Activated T-helper 1 cell treated with anti-CD3 and anti-CD28 coated beads, Interleukin-2, amount 50 U/mL, for 16 hours (primary cell): ENCODE measurements around the gene ENTPD7.
"Not testable (repeated sequence)": the region's sequence is repeated elsewhere in the genome, so short reads cannot be mapped to it uniquely, and the experiment has no call there.

Source experiments
- DNase-seq, 2 donors: peaks; one replicate each; pipeline ENCODE4 v3.0.0-alpha.2; 2020; ENCODE audit warnings: low read depth in 1 of 2, low spot score in 1 of 2

ENTPD7 gene

DNA sequence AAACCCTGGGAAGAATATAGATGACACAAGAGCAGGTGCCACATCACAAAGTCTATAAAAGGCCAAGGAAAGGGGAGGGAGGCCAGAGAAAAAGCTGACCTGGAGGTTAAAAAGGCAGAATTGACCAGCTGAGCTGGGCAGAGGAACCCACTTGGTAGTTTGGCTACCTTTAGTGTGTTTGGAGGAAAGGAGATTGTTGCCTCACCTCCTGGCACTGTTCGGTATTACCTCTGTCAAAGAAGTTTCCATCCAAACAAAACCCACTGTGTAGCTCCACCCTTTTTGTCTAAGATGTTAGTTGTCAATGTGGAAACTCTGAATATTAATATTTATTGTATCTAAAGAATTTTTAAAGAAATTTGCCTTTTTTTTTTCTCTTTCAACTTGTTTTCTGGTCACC lies 23.4 kb downstream of the ENTPD7 start:
- DNase-seq: no peak

DNA sequence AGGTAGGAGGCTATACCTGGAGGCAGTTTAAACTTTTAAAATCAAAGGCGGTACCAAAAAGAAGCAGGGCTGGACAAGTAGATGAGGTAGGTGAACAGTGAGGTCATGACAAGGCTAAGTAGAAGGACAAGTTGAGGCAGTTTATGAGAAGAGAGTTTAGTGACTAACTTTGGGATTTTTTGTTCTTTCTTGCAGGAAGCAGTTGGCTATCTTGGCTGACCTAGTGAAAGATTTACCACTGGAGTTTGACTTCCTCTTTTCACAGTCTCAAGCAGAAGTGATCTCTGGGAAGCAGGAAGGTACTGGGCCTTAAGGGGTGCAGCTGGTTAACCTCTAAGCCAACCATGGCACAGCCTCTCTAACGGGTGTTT lies 26.3 kb downstream of the ENTPD7 start:
- DNase-seq: no peak

DNA sequence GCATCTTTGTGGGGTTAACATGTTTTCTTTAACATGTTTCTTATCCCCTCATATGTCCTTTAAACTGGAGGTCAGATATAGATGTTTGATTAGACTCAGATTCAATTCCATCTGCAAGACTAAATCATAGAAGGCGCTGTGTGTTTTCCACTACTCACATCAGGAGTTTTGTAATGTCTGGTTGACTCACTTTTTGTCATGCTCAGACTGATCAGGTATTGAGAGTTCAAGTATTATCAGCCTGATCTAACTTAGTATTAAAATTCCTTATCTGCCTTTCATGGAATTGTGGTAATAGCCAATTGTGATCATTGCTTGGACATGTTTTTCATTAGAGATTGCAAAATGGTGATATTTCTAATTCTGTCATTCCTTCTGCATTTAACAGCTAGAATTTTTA lies 30.2 kb downstream of the ENTPD7 start:
- no peak for DNase-seq

DNA sequence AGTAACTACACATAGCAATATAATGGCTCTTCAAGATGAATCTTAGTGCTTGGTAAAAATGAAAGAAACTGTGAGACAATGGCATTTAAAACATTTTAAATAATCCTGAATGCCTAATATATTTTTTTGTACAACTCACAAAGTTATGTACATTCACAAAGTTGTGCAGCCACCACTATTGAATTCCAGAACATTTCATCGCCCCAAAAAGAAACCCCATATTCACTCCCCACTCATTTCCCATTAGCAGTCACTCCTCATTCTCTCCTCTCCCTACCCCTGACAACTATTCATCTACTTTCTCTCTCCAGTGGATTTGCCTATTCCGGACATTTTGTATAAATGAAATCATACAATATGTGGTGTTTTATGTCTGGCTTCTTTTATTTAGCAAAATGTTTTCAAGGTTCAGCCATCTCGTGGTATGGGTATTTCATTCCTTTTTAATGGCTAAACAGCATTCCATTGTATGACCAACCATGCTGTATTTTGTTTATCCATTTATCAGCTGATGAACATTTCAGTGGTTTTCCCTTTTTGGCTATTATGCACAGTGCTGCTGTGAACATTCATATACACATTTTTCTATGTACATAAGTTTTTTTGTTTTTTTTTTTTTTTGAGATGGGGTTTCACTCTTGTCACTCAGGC lies 34.7 kb downstream of the ENTPD7 start:
- DNase-seq: no peak

DNA sequence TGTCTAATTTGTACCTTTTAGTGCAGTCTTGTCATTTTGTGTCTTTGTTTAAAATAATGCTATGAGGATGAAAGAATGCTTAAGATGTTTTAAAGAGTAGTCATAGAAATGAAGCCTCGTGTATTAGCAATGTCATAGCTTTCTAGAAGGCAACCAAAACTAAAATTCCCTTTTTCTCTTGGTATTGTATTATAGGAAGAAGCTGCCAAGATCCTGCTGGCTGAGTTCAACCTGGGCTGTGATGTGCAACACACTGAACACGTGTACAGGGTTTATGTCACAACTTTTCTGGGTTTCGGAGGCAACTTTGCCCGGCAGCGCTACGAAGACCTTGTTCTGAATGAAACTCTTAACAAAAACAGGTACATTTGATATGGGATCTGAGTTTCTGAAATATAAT lies 36.5 kb downstream of the ENTPD7 start:
- DNase-seq: no peak

DNA sequence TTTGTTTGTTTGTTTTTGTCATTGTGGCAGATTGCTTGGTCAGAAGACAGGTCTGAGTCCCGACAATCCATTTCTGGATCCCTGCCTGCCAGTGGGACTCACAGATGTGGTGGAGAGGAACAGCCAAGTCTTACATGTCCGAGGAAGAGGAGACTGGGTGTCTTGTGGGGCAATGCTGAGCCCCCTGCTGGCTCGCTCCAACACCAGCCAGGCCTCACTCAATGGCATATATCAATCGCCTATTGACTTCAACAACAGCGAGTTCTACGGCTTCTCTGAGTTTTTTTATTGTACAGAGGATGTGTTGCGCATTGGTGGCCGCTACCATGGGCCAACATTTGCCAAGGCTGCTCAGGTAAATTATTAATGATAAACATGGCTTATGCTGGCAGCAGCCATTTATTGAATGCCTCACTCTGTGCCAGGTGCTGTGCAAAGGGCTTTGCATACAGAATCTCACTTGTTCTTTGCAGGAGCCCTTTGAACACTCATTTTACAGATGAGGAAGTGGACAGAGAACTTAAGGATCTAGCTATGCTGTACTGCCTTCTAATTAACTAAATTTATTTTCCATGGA lies 39.3 kb downstream of the ENTPD7 start:
- no peak for DNase-seq

DNA sequence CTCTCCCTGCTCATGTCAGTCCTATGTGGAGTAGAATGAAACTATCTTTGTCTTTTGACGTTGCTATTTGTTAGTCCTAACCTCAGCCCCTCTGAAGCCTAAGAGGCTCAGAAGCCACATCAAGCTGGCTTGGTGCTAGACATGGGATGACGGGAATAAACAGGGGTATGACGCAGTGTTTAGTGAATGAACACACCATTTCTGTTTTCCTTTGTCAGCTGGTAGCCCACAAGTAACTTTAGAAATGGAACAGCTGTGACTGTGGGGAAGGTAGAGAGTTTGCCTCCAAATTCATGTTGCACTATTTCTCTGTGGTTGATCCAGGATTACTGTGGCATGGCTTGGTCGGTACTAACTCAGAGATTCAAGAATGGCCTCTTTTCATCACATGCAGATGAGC lies 41.3 kb downstream of the ENTPD7 start:
- DNase-seq: no peak

DNA sequence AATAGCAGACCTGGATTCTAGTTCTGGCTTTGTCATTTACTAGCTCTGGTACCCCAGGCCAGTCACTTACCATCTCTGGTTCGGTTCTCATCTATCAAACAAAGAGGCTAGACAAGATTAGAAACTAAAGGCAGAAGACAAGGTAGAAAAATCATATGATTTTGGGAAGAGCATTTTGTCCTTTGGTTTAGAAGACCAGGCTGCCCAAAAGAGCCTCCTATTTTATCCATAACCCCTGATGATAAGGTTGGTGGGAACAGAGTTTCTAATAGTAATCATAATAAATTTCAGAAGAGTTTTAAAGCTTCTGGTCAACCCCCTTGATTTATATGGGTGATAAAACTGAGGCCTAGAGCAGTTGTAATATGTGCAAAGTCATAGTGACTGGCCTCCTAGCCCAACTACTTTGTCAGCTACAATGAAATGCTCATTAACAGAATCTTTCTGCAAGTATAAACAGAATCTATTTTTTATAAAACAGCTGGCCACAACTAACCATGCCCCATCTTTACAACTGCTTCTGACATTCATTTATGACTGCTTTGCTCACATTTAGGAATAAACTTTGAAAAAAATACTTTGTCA lies 49.2 kb downstream of the ENTPD7 start:
- DNase-seq: no peak

DNA sequence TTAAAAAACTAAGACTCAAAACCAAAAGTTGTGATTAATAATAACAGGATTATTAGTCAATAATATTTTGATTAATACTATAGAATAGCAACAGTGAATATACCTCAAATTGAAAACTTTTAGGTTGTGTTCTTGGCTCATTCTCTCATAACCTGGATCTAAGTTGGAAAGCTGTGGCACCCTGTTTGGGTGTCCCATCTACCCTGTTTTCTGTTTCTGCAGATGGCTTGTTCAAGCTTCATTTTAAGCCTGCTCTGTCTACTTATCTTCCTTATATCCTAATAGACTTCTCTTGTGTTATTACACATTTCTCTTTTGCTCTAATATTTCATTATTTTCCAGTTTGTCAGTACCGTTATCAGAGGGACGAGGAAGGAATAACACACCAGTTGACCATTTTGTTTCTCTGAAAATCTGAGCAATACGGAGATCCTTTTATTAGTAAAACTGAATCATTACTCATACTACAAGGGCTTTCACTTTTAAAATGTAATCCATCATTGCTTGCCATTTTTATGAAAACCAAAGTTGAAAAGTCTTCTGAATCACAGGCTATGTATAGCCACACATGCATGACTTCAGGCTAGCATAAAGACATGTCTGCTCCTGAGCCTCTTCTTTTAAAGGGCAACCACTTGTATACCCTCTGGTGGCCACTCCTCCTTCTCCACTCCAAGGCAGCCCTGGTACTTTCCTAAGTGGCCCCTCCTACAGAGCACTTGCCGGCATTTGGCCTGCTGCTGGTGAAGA lies 50.3 kb downstream of the ENTPD7 start:
- DNase-seq: no peak

DNA sequence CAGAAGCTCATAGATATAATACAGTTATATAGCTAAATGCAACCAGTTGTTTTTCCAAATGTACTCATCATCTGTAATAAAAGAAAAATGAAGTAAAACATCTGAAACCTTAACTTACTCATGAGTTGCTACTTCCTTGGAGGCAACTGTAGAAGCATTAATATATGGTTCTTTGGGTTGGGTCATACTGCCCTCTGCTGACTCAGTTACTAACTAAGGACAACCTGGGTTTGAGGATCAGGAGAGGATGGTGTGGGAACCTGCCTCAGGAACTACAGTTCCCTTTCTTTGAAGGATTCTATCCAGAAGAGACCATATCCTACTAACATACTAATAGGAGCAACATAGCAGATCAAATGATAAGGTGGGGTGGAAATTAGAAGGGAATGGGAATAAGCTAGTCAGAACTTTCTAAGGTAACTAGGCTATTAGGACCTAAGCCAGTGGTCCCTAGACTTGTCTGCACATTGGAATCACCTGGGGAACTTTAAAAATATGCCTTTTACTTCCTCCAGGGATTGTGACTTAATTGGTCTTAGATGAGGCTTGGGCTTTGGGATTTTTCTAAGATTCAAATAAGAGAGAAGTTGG lies 51.9 kb downstream of the ENTPD7 start:
- DNase-seq: no peak

DNA sequence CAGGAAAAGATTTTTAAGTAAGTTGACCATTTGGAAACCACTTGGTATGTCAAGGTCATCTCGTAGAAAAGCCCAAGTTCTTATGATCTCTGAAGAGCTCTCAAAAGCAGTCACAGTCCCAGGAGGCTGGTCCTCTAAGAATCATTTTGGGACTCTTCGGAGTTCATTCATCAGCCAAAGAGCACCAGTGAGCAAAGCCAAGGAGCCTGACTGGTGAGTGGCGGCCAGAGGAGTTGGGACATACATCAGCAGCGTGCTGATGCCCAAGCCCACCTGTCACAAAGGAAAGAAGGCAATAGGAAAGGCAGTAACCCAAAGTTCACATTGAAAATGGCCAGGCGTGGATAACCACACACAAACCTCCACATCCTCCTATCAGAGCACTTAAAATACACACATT lies 55.1 kb downstream of the ENTPD7 start:
- no peak for DNase-seq

DNA sequence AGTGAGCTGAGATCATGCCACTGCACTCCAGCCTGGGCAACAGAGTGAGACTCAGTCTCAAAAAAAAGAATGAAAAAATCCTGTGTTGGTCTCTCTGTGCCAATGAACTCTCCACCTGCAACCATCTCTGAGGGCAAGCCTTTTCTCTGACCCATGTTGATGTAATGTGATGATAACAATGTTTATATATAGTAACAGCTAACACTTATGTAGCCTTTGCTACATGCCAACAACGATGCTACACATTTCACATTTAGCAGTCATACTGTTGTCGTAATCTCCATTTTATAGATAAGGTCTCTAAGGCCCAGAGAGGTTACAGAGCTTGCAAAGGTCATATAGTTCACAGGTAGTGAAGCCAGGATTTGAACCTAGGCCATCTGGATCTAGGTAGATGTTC lies 61.1 kb downstream of the ENTPD7 start:
- DNase-seq: no peak

DNA sequence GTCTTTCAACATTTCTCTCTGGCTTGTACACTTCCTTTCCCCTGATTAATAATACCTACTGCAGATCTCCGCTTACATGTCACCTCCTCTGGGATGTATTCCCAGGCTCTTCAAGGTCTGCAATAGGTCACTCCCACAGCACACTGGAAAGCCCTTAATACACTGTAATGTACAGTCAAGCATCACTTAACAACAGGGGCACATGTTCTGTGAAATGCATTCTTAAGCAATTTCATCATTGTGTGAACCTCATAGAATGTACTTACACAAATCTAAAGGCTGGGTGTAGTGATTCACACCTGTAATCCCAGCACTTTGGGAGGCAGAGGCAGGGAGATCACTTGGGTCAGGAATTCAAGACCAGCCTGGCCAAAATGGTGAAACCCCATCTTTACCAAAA lies 70.7 kb downstream of the ENTPD7 start:
- DNase-seq: no peak

DNA sequence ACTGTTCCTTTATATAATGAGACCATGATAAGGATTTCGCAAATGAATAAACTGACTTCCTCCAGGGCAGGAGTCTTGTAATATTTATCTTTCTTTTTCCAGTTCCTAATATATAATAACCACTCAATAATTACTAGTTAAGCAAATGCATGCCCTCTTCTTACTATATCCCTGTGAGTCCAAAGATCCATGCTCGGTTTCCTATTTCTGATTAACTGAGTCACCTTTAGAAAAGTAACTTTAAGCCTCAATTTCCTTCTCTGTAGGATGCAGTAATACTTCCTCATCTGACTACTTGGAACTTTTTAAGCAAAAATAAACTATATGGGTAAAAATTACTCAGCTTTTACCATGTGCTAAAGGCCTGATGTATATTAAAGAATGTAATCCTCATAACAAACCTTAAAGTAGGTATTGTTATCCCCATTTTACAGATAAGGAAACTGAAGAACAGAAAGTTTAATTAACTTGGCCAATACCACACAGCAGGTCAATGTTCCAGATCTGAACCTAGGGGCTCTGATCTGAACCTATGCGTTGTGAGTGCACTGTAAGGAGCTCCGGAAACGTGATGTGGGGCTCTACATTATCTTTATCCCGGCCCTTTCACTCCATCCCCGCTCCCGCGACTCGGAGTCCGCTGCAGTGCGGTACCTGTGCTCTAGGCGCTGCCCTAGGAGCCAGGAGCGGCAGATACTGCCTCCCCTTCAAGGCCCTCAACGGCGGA lies 72.2 kb downstream of the ENTPD7 start:
- DNase-seq: no peak

DNA sequence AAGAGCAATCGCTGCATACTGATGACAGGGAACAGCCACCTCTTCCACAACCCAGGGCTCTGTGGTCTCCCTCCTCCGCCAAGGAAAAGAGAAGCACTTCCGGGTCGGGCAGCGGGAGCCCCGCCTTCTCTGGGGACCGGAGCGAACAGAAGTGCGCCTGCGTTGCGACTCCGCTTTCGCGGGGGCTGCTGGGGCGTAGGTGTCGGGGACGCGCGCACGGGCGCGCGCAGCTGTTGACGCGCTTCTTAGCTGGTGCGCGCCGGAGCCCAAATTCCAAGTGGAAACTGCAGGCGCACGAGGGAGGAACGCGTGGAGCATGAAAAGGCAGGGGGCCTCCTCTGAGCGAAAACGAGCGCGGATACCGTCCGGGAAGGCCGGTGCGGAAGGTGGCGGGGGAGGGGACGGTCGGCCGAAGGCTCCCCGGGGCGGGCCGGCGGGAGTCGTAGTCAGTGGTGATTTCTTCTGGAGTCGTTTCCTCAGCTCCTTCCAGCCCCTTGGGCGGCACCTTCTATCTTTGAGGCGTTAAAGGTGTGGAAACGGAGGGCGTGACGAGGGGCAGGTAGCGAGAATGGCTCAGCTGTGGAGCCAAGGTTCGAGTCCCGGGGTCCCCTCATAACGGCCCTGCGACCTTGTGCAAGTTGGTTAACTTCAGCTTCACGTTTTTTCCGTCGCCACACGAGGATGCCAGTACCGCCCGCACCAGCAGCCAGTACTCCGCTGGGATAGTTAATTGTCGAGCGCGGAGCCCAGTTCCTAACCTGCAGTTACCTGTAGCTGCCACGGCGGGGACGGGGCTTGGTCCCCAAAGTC lies 72.9 kb downstream of the ENTPD7 start, which contains the start of the genes COX15 and CUTC:
Gene COX15 (minus strand): TSS at position 95 of the 810 bp plus-strand sequence. CDS start 78 bp downstream, at position 17.
Gene CUTC (plus strand): TSS at position 202 of the 810 bp plus-strand sequence. CDS start 115 bp downstream, at position 317.
- peak; percentile 88 to 90 for DNase-seq

DNA sequence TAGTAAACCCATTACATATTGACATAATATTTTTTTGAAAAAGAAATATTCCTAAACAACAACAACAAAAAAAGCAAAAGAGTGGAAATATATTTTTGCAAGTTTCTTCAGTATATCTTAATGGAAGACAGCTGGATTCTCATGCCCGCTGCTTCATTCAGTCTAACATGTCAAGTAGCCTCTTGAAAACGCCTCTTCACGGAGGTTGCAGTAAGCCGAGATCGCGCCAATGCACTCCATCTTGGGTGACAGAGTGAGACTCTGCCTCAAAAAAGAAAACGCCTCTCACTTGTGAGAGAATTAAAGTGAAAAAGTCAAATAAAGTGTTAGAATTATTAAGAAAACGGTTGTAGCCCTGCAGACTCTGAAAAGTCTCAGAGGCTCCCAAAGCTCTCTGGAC lies 74.1 kb downstream of the ENTPD7 start:
- DNase-seq: no peak

DNA sequence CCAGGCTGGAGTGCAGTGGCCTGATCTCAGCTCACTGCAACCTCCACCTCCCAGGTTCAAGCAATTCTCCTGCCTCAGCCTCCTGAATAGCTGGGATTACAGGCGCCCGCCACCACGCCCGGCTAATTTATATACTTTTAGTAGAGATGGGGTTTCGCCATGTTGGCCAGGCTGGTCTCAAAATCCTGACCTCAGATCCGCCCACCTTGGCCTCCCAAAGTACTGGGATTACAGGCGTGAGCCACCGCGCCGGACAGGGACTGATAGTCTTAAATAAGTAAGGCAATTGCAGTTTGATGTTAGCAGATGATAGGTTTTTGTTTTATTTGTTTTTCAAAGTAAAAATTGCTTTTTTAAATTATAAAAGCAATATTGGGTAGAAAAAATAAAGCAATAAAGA lies 74.8 kb downstream of the ENTPD7 start:
- not testable (repeated sequence) for DNase-seq

DNA sequence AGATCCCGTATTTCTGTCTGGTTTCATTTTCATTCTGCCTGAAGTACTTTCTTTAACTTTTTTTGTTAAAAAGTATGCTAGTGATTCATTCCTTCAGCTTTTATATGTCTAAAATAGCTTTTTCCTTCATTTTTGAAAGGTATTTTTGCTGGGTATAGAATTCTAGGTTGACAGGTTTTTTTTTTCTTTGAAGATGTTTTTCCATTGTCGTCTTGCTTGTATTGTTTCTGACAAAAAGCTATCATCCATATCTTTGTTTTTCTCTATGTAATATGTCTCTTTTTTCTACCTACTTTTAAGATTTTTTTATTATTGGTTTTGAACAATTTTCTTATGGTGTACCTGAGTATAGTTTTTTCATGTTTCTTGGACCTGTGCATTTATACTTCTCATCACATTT lies 81.0 kb downstream of the ENTPD7 start:
- DNase-seq: no peak

DNA sequence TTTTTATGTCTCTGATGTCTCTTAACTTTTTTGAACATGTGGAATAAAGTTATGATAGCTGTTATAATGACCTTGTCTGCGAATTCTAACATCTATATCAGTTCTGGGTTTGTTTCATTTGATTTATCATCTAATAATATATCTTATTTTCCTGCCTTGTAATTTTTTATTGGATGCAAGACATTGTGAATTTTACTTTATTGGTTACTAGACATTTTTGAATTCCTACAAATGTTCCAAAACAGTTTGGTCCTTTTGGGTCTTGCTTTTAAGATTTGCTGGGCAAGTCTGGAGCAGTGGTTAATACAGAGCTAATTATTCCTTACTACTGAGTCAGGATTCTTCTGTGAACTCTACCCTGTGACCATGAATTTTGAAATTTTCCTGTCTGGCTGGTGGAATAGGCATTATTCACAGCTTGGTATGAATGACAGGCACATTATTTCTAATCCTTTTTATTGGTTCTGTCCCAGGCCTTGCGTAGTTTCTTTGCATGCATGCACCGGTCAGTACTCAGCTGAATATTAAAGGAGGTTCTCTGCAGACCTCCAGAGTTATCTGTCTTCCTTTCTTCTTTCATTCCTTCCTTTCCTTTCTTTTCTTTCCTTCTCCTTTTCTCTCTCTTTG lies 81.7 kb downstream of the ENTPD7 start:
- no peak for DNase-seq

DNA sequence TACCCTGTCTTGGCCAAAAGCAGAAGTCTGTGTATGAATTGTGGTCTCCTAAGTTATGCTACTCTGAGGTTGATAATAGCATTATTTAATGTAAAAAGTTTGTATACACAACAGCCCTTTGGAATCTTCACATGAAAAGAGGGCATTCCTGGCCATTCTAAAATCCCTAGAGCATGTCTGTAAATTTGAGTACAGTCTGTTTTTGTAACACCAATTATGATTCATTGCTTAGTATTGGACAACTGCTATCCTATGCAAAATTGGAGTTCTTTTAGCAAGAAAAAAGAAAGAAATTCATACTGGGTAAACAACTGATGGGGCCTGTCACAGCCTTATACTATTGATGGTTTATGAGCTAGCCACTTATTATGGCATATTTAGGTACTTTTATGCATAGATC lies 82.9 kb downstream of the ENTPD7 start:
- DNase-seq: no peak
